GM12873 (cell line): ENCODE data around the gene IQCN.
A peak's percentile ranks its signal among the peaks of the same experiment; 100 is the strongest.

Experiments used
- TF ChIP-seq, protein P1 (sequence below): IDR thresholded peaks from 2 replicates; pipeline ENCODE4 v1.5.1; 2012; ENCODE audit warnings: low read depth, mild to moderate bottlenecking, moderate library complexity, low read length, control low read depth; ENCODE audit not compliant: insufficient read depth; ENCODE audit errors: missing control alignments

IQCN gene, protein sequence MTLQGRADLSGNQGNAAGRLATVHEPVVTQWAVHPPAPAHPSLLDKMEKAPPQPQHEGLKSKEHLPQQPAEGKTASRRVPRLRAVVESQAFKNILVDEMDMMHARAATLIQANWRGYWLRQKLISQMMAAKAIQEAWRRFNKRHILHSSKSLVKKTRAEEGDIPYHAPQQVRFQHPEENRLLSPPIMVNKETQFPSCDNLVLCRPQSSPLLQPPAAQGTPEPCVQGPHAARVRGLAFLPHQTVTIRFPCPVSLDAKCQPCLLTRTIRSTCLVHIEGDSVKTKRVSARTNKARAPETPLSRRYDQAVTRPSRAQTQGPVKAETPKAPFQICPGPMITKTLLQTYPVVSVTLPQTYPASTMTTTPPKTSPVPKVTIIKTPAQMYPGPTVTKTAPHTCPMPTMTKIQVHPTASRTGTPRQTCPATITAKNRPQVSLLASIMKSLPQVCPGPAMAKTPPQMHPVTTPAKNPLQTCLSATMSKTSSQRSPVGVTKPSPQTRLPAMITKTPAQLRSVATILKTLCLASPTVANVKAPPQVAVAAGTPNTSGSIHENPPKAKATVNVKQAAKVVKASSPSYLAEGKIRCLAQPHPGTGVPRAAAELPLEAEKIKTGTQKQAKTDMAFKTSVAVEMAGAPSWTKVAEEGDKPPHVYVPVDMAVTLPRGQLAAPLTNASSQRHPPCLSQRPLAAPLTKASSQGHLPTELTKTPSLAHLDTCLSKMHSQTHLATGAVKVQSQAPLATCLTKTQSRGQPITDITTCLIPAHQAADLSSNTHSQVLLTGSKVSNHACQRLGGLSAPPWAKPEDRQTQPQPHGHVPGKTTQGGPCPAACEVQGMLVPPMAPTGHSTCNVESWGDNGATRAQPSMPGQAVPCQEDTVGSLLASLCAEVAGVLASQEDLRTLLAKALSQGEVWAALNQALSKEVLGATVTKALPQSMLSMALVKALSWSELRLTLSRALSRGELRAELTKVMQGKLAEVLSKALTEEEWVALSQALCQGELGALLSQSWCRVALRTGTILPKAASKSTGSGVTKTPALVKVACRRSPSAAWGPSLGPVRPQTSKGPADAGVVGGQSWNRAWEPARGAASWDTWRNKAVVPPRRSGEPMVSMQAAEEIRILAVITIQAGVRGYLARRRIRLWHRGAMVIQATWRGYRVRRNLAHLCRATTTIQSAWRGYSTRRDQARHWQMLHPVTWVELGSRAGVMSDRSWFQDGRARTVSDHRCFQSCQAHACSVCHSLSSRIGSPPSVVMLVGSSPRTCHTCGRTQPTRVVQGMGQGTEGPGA (N-terminal part only)

GRCh38 chr19:18274219-18274780, at the start of gene IQCN:
Gene IQCN (minus strand): TSS chr19:18274452. CDS start chr19:18269478, 4,974 bp downstream.
- TF ChIP-seq, protein P1, sequence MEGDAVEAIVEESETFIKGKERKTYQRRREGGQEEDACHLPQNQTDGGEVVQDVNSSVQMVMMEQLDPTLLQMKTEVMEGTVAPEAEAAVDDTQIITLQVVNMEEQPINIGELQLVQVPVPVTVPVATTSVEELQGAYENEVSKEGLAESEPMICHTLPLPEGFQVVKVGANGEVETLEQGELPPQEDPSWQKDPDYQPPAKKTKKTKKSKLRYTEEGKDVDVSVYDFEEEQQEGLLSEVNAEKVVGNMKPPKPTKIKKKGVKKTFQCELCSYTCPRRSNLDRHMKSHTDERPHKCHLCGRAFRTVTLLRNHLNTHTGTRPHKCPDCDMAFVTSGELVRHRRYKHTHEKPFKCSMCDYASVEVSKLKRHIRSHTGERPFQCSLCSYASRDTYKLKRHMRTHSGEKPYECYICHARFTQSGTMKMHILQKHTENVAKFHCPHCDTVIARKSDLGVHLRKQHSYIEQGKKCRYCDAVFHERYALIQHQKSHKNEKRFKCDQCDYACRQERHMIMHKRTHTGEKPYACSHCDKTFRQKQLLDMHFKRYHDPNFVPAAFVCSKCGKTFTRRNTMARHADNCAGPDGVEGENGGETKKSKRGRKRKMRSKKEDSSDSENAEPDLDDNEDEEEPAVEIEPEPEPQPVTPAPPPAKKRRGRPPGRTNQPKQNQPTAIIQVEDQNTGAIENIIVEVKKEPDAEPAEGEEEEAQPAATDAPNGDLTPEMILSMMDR: no peak

DNA sequence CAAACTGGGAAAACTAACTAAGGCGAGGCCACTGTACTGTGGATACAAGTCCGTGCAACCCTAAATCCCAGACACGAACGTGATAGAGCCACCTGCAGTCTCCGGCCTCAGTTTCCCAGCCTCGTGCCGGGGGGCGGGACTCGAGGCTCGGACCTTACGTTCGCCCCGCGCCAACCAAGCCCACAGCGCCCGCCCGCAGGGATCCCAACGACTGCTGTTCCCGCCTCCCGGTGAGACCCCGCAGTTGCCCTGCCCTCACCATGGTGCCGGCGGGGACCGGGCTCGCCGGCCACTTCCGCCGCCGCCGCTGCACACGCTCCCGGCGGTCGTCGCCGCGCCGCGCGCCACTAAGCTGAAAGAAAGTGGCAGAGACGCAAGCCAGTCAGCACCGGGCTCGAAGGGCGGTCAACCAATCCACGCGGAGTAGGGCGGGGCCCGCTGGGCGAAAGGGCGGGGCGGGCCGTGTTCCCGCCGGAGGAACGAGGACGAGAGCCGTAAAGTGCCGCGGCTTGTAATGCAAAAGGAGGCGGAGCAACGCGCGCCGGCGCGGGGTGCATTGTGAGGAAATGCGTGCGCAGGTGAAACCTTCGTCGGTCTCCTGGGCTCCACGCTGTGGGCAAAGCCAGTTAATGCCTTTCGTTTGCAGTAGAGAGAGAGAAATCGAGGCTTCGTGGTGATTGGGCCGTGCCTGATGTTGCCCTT, 48.7 kb upstream of the IQCN start, which contains the start of gene LSM4:
Gene LSM4 (minus strand): TSS at position 318 of the 702 bp plus-strand sequence. CDS start 56 bp downstream, at position 262.
- TF ChIP-seq, protein P1: peak; percentile 67

DNA sequence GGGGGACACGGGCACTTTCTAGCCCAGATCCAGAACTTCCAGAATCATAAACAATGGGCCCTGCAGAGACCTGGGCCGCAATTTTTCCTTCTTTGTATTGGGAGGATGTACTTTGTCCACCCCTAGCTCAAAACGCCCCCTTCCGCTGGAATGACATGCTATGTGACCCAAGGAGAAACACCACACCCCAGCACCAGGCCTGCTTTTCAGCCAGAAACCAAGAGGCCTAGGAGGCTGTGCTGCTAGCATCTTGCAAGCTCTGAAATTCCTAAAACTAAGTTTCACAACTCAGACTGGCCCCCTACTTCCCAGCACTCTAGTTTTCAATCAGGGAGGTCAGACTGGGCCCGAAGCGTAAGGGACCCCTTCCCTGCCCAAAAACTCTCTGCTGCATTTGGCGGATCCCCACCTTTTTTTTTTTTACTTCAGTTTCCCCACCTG, 48.1 kb upstream of the IQCN start:
- TF ChIP-seq, protein P1: peak; percentile 41

DNA sequence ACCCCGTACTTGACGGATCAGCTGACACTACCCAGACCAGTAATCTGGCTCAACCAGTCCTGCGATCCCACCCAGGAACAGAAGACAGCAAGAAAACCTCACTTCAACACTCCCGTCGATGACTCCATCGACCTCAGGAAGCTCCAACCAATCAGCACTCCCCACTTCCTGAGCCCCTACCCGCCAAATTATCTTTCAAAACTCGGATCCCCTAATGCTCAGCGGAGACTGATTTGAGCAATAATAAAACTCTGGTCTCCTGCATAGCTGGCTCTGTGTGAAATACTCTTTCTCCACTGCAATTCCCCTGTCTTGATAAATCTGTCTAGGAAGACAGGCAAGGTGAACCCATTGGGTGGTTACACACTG, 47.5 kb upstream of the IQCN start:
- TF ChIP-seq, protein P1: no peak

- TF ChIP-seq, protein P1: no peak
Observed at GRCh38 chr19:18320865-18321733, 46.8 kb upstream of the IQCN start.
